Measurements from ENCODE around the gene HLCS. TPM values are rescaled to one million over a fixed set of nuclear protein-coding genes. Genes with fewer than 3 reads are reported as not detected.

HLCS gene
- total and polyA plus RNA-seq, 4 donors, result 12.5 to 28.8 (median 15.7) TPM

DNA sequence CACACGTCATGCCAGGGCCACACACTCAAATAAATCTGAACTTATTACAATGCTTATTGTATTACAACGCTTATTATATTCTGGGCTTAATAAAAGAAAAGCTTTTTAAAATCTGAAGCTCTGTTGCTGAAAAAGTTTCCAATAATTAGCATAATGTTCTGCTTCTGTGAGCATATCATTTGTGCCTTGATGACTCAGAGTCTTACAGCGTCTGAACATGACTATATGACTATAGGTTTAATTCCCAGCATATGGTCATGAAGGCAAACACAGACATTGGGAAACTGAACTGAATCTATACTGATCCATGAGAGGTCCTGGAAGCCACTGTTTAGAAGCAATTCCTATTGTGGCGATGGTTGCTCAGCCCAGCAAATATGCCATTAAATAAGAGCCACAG, 201.2 kb downstream of the HLCS start:
- no peak for DNase-seq (ENCODE audit: low read depth in 4 of 6, low spot score in 6 of 6)
- Histone ChIP-seq H3K27ac (ENCODE audit: low read depth, low read length) (no peak overlapping the region), H3K4me3 (ENCODE audit: low read depth, low read length) (no peak overlapping the region), H3K27me3 (ENCODE audit: control insufficient read depth, insufficient read depth, low read length) (no peaks in the 10 kb centered on the region), H3K9me3 (ENCODE audit: control insufficient read depth, insufficient read depth, low read length) (no peaks in the 10 kb centered on the region), H3K36me3 (ENCODE audit: control insufficient read depth, insufficient read depth, low read length) (peaks cover 4% of the 10 kb centered on the region), H3K4me1 (ENCODE audit: control insufficient read depth, insufficient read depth, low read length) (peaks cover 22% of the 10 kb centered on the region)
- WGBS (ENCODE audit: insufficient coverage), result no CpG with 5 or more reads among the region's 4 CpGs

DNA sequence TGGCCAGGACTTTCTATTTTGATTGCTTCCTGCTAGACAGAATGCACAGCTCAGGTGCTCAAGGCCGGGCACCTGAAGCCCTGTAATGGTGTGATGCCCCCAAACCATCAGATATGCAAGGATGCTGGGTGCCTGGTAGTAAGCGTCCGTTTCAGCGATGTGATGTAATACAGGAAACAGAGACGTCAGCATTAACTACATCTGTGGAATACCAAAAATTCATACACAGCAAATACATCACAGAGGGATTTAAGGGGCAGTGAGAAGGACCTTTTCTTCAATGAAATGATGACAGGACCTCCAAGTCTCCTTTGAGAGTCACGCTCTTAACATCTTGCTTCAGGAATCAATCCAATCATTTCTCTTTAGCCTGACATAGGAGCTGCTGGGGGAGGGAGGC, 203.2 kb downstream of the HLCS start:
- Histone ChIP-seq H3K27ac (ENCODE audit: low read depth, low read length) (no peak overlapping the region), H3K9me3 (ENCODE audit: control insufficient read depth, insufficient read depth, low read length) (no peaks in the 10 kb centered on the region), H3K4me3 (ENCODE audit: low read depth, low read length) (no peak overlapping the region), H3K27me3 (ENCODE audit: control insufficient read depth, insufficient read depth, low read length) (no peaks in the 10 kb centered on the region), H3K36me3 (ENCODE audit: control insufficient read depth, insufficient read depth, low read length) (peaks cover 10% of the 10 kb centered on the region), H3K4me1 (ENCODE audit: control insufficient read depth, insufficient read depth, low read length) (peaks cover 11% of the 10 kb centered on the region)
- WGBS (ENCODE audit: insufficient coverage), result no CpG with 5 or more reads among the region's 6 CpGs
- no peak for DNase-seq (ENCODE audit: low read depth in 4 of 6, low spot score in 6 of 6)

DNA sequence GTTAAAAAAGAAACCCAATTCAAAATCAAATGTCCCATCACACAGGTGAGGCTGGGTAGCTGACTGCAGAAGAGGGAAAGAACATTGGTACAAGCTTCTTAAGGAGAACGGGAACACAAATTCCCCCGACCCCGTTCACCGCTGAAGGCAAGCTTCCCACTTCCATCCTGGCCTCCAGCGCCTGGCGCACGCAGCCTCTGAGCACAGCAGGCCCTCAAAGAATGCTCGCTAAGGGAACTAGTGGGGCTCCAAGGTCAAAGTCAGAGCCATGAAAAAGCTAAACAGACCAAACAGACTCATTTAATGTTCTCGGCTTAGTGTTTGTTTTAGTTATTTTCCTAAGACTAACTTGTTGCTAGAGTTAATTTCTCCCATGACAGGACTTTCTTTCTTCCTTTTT, 203.8 kb downstream of the HLCS start:
- Histone ChIP-seq H3K4me1 (ENCODE audit: control insufficient read depth, insufficient read depth, low read length) (peaks cover 4% of the 10 kb centered on the region), H3K36me3 (ENCODE audit: control insufficient read depth, insufficient read depth, low read length) (peaks cover 12% of the 10 kb centered on the region), H3K4me3 (ENCODE audit: low read depth, low read length) (no peak overlapping the region), H3K27me3 (ENCODE audit: control insufficient read depth, insufficient read depth, low read length) (no peaks in the 10 kb centered on the region), H3K27ac (ENCODE audit: low read depth, low read length) (no peak overlapping the region), H3K9me3 (ENCODE audit: control insufficient read depth, insufficient read depth, low read length) (no peaks in the 10 kb centered on the region)
- DNase-seq (ENCODE audit: low read depth in 4 of 6, low spot score in 6 of 6), result no peak
- 88% methylated on average over 7 of the region's 9 CpGs for whole genome bisulfite sequencing (ENCODE audit: insufficient coverage)

DNA sequence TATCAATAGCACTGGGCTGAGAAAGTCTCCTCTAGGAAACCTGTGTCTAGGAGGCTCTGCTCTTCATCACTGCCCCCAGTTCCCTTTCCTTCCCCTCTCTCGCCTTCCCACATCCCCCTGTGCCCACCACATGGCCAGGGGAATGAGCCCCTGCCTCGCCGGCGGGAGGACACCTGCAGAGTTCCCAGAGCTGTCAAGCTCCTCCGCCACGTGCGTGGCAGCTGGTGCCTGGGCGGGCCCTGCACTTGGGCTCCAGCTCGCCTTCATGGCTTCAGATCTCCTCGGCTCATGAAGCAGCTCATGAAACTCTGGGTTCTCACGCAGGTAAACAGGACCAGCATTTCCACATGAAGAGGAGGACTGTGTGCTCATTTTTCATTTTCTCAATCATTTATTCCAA, 204.8 kb downstream of the HLCS start:
- Histone ChIP-seq H3K4me3 (ENCODE audit: low read depth, low read length) (no peak overlapping the region), H3K27me3 (ENCODE audit: control insufficient read depth, insufficient read depth, low read length) (no peaks in the 10 kb centered on the region), H3K9me3 (ENCODE audit: control insufficient read depth, insufficient read depth, low read length) (no peaks in the 10 kb centered on the region), H3K36me3 (ENCODE audit: control insufficient read depth, insufficient read depth, low read length) (peaks cover 12% of the 10 kb centered on the region), H3K27ac (ENCODE audit: low read depth, low read length) (no peak overlapping the region), H3K4me1 (ENCODE audit: control insufficient read depth, insufficient read depth, low read length) (peaks cover 3% of the 10 kb centered on the region)
- no peak for DNase-seq (ENCODE audit: low read depth in 4 of 6, low spot score in 6 of 6)
- 83% methylated on average over 10 of the region's 11 CpGs for WGBS (ENCODE audit: insufficient coverage)

DNA sequence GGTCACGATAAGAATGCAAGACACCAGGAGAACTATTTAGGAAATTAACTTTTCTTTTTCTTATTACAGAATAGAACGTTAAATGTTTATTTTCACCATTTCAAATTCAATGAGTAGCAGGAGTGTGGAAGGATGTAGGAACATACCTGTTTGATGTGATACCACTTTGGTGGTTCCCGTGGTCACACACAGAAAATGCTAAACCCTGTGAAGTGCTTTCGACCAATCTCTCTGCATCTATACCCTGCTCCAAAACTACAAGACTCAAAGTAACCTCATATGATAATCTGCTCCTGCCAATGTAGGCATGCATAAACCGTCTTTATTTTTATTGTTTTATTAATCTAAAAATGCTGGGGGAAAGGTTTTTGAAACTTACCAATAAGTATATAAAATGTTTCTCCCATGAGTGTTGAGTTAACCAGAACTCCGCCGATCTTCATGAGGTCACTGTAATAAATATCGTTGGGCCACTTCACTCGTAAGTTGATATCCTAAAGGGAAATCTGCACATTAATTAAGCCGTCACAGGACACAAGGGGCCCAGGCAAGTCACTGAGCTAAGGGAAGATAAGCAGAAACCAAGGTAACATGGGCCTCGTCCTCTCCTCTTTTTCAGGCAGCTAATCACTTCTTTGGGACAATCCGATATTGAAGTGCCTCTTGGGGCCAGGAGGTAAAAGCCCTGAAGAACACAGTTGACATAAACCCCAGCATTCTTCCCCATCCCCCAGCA, 207.0 kb downstream of the HLCS start:
- Histone ChIP-seq H3K36me3 (ENCODE audit: control insufficient read depth, insufficient read depth, low read length) (peaks cover 12% of the 10 kb centered on the region), H3K9me3 (ENCODE audit: control insufficient read depth, insufficient read depth, low read length) (no peaks in the 10 kb centered on the region), H3K4me3 (ENCODE audit: low read depth, low read length) (no peak overlapping the region), H3K27me3 (ENCODE audit: control insufficient read depth, insufficient read depth, low read length) (no peaks in the 10 kb centered on the region), H3K4me1 (ENCODE audit: control insufficient read depth, insufficient read depth, low read length) (no peaks in the 10 kb centered on the region), H3K27ac (ENCODE audit: low read depth, low read length) (no peak overlapping the region)
- no peak for DNase-seq (ENCODE audit: low read depth in 4 of 6, low spot score in 6 of 6)
- WGBS (ENCODE audit: insufficient coverage), result 79% methylated on average over 7 of the region's 12 CpGs

DNA sequence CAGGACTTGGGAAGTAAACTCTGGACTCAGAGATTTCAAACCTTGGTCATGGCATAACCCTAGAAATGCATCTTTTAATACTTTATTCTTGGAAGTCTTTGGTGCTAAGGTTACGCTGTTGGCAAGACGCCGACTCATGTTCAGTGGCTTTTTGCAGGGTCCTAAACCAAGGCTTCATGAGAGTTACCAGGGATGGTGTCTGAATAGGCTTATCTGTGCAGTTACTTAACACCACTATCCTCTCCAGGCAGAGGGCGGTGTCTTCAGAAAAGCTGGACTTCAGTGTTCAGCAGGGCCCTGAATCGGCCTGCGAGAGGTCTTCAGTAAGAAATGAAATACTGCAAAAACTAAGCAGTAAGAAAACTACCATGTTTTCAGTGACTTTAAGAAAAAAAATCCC, 209.3 kb downstream of the HLCS start:
- no peak overlapping the region for H3K27ac ChIP-seq (ENCODE audit: low read depth, low read length)
- DNase-seq (ENCODE audit: low read depth in 4 of 6, low spot score in 6 of 6), result no peak
- peaks cover 18% of the 10 kb centered on the region for H3K36me3 ChIP-seq (ENCODE audit: control insufficient read depth, insufficient read depth, low read length)
- no peak overlapping the region for H3K4me3 ChIP-seq (ENCODE audit: low read depth, low read length)
- H3K4me1 ChIP-seq (ENCODE audit: control insufficient read depth, insufficient read depth, low read length), result no peaks in the 10 kb centered on the region
- no peaks in the 10 kb centered on the region for H3K9me3 ChIP-seq (ENCODE audit: control insufficient read depth, insufficient read depth, low read length)
- no peaks in the 10 kb centered on the region for H3K27me3 ChIP-seq (ENCODE audit: control insufficient read depth, insufficient read depth, low read length)
- WGBS (ENCODE audit: insufficient coverage), result 40% methylated on average over 1 of the region's 6 CpGs

DNA sequence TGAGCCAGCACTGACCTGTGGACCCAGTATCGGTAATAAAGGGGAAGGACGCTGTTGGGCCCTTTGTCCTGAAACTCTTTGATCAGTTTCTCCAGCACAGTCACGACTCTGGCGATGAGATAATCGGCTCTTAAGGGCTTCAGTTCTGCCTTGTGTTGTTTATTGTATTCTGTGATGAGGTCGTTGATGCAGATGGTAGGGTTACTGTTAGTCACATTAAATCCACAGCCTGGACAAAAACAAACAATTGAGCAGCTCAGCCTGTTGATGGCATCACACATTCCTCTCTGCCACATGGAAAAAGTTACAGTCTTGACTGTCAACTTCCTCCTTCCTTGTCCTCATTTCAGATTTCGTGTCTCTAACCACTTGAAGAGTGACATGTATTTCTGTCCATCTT, 209.9 kb downstream of the HLCS start:
- WGBS (ENCODE audit: insufficient coverage), result 50% methylated on average over 2 of the region's 7 CpGs
- Histone ChIP-seq H3K4me3 (ENCODE audit: low read depth, low read length) (no peak overlapping the region), H3K9me3 (ENCODE audit: control insufficient read depth, insufficient read depth, low read length) (no peaks in the 10 kb centered on the region), H3K27ac (ENCODE audit: low read depth, low read length) (no peak overlapping the region), H3K27me3 (ENCODE audit: control insufficient read depth, insufficient read depth, low read length) (no peaks in the 10 kb centered on the region), H3K36me3 (ENCODE audit: control insufficient read depth, insufficient read depth, low read length) (peaks cover 18% of the 10 kb centered on the region), H3K4me1 (ENCODE audit: control insufficient read depth, insufficient read depth, low read length) (no peaks in the 10 kb centered on the region)
- DNase-seq (ENCODE audit: low read depth in 4 of 6, low spot score in 6 of 6), result no peak

DNA sequence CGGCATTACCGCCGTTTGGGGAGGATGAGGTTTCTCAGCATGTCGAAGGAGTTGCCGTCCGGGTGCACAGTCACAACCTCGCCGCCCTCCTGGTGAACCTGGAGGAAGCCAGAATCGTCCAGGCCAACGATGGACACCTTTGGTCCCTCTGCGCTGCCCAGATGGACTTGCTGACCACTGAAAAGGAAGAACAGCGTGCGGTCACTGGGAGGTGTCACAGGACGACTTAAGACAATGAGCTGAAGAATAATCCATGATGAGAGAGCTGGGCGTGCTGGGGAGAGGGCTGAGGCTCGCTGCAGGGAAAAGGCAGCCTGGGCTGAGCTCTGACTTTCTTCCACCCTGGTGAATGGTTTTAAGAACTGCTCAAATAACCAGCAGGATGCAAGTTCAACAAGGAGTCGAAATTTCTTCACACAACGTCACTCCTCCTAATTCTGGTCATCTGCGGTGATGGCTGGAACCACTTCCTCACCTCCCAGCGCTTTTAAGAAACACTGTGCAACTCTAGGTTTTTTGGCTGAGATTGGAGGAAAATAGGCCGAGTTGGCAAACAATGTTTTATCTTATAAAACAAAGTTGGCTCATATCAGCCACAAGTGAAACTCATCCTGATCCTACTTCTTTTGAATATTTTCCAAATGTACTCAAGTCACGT, 212.1 kb downstream of the HLCS start:
- Histone ChIP-seq H3K27ac (ENCODE audit: low read depth, low read length) (no peak overlapping the region), H3K9me3 (ENCODE audit: control insufficient read depth, insufficient read depth, low read length) (no peaks in the 10 kb centered on the region), H3K27me3 (ENCODE audit: control insufficient read depth, insufficient read depth, low read length) (no peaks in the 10 kb centered on the region)

DNA sequence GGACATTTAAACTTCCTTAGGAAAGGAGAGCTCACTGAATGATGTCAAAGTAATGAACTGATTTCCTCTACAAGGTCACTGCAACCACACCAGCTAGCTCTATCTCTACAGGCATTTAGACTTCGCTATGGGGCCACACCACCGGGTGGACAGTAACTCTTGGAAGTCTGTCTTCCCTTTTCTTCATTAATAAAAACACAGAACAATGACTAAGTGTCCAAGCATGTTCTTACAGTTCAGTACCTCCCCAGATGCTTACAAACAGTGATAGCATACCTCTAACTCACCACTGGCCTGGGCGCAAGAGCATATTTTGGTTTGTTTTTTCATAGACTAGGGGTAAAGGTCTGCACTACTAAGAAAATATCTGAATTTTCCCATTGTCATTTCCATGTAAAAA, 212.9 kb downstream of the HLCS start:
- 69% methylated on average over 2 of the region's 3 CpGs for WGBS (ENCODE audit: insufficient coverage)
- Histone ChIP-seq H3K27ac (ENCODE audit: low read depth, low read length) (no peak overlapping the region), H3K4me3 (ENCODE audit: low read depth, low read length) (no peak overlapping the region), H3K4me1 (ENCODE audit: control insufficient read depth, insufficient read depth, low read length) (no peaks in the 10 kb centered on the region), H3K9me3 (ENCODE audit: control insufficient read depth, insufficient read depth, low read length) (no peaks in the 10 kb centered on the region), H3K27me3 (ENCODE audit: control insufficient read depth, insufficient read depth, low read length) (peaks cover under 1% of the 10 kb centered on the region), H3K36me3 (ENCODE audit: control insufficient read depth, insufficient read depth, low read length) (peaks cover 11% of the 10 kb centered on the region)
- no peak for DNase-seq (ENCODE audit: low read depth in 4 of 6, low spot score in 6 of 6)

More for the DNA sequence above, 212.1 kb downstream of the HLCS start:
- no peak for DNase-seq (ENCODE audit: low read depth in 4 of 6, low spot score in 6 of 6)
- WGBS (ENCODE audit: insufficient coverage), result 85% methylated on average over 16 of the region's 22 CpGs
- H3K36me3 ChIP-seq (ENCODE audit: control insufficient read depth, insufficient read depth, low read length), result peaks cover 14% of the 10 kb centered on the region
- H3K4me1 ChIP-seq (ENCODE audit: control insufficient read depth, insufficient read depth, low read length), result no peaks in the 10 kb centered on the region
- no peak overlapping the region for H3K4me3 ChIP-seq (ENCODE audit: low read depth, low read length)

DNA sequence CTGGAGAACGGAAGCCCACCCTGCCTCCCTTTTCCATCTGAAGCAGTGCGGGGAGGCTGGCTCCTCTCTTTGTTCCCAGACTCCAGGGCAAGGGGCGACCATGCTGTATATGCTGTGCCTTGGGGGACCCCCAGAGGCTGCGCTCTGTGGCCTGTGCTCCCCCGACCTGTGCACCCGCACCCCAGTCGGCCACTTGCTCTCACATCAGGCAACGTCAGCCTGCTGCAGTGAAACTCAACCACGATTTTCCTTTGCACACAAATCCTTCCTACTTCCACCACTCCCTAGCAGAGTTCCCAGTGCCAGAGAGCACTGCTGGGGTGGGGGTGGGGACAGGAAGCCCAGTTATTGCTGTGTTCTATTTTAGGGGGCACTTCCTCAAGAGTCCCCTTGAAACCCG, 215.1 kb downstream of the HLCS start:
- DNase-seq (ENCODE audit: low read depth in 4 of 6, low spot score in 6 of 6), result no peak
- WGBS (ENCODE audit: insufficient coverage), result 74% methylated on average over 6 of the region's 10 CpGs

More for the DNA sequence above, 215.1 kb downstream of the HLCS start:
- H3K4me1 ChIP-seq (ENCODE audit: control insufficient read depth, insufficient read depth, low read length), result peaks cover 8% of the 10 kb centered on the region
- H3K36me3 ChIP-seq (ENCODE audit: control insufficient read depth, insufficient read depth, low read length), result peaks cover 6% of the 10 kb centered on the region
- peaks cover 15% of the 10 kb centered on the region for H3K27me3 ChIP-seq (ENCODE audit: control insufficient read depth, insufficient read depth, low read length)
- no peak overlapping the region for H3K27ac ChIP-seq (ENCODE audit: low read depth, low read length)
- no peak overlapping the region for H3K4me3 ChIP-seq (ENCODE audit: low read depth, low read length)
- H3K9me3 ChIP-seq (ENCODE audit: control insufficient read depth, insufficient read depth, low read length), result no peaks in the 10 kb centered on the region

Measured in spinal cord (tissue), 10 donors.